Omental fat pad (tissue), 4 donors: ENCODE results near the gene ANXA6. TPM values are rescaled to one million over a fixed set of nuclear protein-coding genes. Genes with fewer than 3 reads are reported as not detected.

ENCODE experiments used
- ATAC-seq: fragments of 150-250 bp; one replicate; pipeline ENCODE4 v1.9.1; 2016; ENCODE audit warnings: mild to moderate bottlenecking, moderate library complexity; ENCODE audit not compliant: low FRiP score
- DNase-seq: peaks from one replicate; pipeline ENCODE4 v3.0.0-alpha.2; 2019; ENCODE audit warnings: low spot score
- total RNA-seq, 4 donors: library from RNA; depleted of rRNA; stranded (reverse); fragments of >200 nt; gene quantifications; one replicate each; pipeline ENCODE4 v1.1.0, GENCODE V29; 2016
- TF ChIP-seq, protein P1 (sequence below), 3 donors: fragments of 450-650 bp; IDR thresholded peaks; one replicate each; pipeline ENCODE4 v1.5.1; 2016 to 2017; ENCODE audit warnings: antibody characterized with exemption in 3 of 3, mild to moderate bottlenecking in 3 of 3, moderate library complexity in 2 of 3

Gene ANXA6
- total RNA-seq, 4 donors from 2014 or later, result 216 to 505 (median 379) TPM

DNA sequence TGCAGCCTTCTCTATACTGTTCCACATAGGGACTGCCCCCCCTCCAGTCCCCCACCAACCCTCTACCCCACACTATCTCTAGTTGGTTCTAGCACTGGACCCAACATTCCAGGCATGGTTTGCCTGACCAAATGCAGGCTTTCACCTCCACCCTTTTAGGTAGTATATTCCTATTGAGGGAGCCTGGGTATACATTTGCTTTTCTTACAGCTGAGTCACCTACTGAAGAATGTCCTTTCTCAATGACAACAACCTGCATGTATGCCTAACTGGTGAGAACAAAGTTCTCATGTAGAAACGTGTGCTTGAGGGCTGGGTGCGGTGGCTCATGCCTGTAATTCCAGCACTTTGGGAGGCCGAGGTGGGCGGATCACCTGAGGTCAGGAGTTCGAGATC is 85.0 kb downstream of the ANXA6 start:
- TF ChIP-seq, protein P1, sequence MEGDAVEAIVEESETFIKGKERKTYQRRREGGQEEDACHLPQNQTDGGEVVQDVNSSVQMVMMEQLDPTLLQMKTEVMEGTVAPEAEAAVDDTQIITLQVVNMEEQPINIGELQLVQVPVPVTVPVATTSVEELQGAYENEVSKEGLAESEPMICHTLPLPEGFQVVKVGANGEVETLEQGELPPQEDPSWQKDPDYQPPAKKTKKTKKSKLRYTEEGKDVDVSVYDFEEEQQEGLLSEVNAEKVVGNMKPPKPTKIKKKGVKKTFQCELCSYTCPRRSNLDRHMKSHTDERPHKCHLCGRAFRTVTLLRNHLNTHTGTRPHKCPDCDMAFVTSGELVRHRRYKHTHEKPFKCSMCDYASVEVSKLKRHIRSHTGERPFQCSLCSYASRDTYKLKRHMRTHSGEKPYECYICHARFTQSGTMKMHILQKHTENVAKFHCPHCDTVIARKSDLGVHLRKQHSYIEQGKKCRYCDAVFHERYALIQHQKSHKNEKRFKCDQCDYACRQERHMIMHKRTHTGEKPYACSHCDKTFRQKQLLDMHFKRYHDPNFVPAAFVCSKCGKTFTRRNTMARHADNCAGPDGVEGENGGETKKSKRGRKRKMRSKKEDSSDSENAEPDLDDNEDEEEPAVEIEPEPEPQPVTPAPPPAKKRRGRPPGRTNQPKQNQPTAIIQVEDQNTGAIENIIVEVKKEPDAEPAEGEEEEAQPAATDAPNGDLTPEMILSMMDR (IDR thresholded peaks at IDR 0.05), result no peak
- ATAC-seq (no peak), DNase-seq (no peak)

- no peak for DNase-seq
- TF ChIP-seq, protein P1 (IDR thresholded peaks at IDR 0.05), result no peak
- ATAC-seq, result no peak
Observed at GRCh38 chr5:151071848-151072629, 85.5 kb downstream of the ANXA6 start.

- TF ChIP-seq, protein P1 (IDR thresholded peaks at IDR 0.05), result no peak
- DNase-seq, result no peak
- ATAC-seq, result no peak
Observed at GRCh38 chr5:151071021-151071420, 86.6 kb downstream of the ANXA6 start.

- TF ChIP-seq, protein P1 (IDR thresholded peaks at IDR 0.05), result no peak
- ATAC-seq, result no peak
- DNase-seq, result no peak
Observed at GRCh38 chr5:151070449-151070848, 87.1 kb downstream of the ANXA6 start.

GRCh38 chr5:151068433-151069197 is 89.0 kb downstream of the ANXA6 start:
- ATAC-seq (no peak), DNase-seq (no peak)
- TF ChIP-seq, protein P1 (IDR thresholded peaks at IDR 0.05), result no peak

DNA sequence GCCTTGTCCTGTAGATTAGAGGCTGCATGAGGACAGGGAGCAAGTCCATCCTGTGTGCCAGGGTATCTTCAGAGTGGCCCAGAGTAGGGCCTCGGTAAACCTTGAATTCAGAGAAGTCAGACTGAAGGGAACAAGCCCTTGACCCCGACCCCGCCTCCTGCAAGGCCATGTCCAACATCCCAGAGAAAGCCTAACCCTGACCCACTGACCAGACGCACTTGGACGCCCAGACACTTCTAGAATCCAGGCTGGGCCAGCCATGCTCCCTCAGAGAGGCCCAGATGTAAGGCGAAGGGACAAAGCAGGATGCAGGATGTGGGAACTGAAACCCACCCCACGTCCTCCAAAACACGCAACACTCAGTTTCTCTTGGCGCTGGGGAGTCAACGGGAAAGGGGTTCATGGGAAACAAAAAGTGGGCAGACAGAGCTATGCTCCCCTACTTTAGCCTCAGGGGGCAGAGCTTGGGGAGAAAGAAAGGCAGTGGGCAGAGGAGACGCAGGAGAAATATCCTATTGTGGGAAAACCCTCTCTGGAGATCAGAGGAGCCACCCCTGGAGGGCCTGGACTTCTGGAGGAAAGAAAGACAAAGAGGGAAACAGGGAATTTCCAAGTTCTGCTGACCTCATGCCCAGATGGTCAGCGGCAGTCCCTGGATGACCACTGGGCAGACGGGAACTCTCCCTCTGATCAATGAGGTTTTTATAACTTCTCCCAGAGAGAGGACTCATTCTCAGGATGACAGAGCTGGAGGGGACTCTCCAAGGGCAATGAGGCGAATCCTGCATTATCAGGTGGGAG is 89.7 kb downstream of the ANXA6 start:
- ATAC-seq (no peak), DNase-seq (no peak)
- TF ChIP-seq, protein P1 (IDR thresholded peaks at IDR 0.05), result no peak
